Stimulated activated CD4-positive, alpha-beta T cell treated with anti-CD3 and anti-CD28 coated beads, Interleukin-1b, Interleukin-23, amount 100 ng/mL, for 48 hours (primary cell): ENCODE measurements around the gene CD24.
"Not testable (repeated sequence)": the region's sequence is repeated elsewhere in the genome, so short reads cannot be mapped to it uniquely, and the experiment has no call there.

ENCODE experiments used
- DNase-seq: peaks from one replicate; pipeline ENCODE4 v3.0.0-alpha.2; 2020

The CD24 gene, protein sequence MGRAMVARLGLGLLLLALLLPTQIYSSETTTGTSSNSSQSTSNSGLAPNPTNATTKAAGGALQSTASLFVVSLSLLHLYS

DNA sequence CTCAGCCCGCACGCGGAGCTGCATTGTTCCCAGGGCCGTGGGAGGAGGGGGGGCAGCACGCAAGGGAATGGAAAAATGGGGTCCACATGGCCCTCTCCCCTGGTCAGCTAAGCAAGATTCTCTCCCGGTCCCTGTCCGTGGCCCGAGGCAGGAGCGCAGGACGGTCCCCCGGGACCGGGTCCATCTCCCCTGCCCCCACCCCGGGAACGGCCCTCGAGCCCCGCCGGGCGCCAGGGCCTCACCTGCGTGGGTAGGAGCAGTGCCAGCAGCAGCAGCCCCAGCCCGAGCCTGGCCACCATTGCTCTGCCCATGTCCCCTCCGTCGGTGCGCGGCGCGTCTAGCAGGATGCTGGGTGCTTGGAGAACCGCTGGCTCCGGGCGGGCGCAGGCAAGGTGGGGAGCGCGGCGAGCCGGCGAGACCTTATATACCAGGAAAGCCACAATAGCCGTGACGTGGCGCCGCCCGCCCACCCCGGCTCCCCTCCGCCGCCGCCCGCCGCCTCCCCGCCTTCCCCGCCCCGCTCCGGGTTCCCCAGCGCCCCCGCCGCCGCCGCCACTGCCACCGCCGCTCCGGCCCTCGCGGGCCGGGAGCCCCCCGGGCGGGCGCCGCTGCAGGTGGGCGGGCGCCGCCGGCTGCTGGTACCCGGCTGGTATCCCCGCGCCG, at the start of gene CD24:
Gene CD24 (minus strand): TSS at position 394 of the 663 bp plus-strand sequence. CDS start 83 bp downstream, at position 311.
- no peak for DNase-seq

DNA sequence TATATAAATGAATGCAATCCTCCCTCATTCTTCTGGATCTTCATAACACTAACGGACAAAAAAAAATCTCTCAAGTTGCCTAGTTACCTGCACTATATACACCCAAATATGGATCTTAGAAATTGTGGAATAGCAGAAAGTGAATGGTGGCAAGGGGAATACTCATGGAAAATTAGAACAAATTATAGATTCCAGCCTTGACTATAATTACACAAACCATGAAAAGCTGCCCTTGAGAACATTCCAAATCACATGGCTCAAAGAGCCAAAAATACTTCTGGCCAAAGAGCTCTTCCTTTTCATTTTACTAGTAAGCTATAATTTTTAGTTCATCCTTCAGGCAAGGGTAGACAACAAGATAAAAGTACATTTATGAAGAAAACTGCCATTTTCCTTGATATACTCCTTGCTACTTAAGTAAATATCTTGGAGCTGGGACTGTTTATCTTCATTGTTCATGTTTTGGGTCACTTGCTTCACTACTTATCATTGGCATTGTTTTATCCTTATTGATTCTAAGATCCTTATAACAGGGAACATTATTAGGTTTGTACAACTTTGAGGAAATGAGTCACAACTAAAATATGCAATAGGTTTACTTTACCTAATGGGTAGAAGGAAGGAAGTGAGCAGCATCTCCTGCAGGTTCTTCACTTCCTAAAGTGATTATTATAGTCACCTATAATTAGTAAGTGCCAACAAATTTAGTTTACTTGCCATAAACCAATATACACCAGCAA, 47.1 kb upstream of the CD24 start:
- no peak for DNase-seq

DNA sequence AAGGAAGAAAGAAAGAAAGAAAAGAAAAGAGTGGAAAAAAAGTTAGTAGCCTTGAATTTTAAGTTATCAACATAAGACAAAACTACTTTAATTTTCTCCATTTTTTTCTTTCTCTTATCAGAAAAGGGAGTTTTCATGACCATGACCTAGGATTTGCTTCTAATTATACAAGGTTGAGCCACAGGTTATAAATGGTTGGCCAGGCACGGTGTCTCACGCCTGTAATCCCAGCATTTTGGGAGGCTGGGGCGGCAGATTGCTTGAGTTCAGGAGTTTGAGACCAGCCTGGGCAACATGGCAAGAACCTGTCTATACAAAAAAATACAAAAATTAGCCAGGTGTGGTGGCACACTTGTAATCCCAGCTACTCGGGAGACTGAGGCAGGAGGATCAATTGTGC, 45.7 kb upstream of the CD24 start:
- no peak for DNase-seq

DNA sequence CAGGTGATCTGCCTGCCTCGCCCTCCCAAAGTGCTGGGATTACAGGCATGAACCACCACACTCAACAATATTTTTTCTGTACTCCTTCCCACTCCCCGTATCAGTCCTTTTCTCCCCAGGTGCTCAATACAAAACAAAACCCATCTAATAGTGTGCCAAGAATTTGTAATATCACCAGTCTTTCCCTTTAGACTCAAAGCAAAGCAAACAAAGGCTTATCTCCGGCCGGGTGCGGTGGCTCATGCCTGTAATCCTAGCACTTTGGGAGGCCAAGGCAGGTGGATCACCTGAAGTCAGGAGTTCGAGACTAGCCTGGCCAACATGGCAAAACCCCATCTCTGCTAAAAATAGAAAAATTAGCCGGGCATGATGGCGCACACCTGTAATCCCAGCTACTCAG, 45.1 kb upstream of the CD24 start:
- DNase-seq, result not testable (repeated sequence)

DNA sequence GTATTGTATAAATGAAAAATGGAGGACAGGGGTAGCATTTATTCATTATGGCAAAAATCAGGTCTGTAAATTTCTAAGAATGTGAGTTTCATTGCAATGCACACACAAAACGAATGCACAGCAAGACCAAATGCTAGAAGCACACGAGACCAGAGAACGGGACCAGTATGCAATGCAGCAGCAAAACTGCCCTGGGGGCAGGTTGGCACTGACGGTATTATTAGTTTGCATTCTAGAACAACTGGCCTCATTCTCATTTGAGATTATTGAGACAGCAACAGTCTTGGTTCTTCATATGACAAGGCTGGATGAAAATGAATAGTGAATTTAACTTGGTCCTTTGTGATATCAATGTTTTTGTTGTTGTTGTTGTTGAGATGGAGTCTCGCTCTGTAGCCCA, 44.5 kb upstream of the CD24 start:
- DNase-seq, result no peak

DNA sequence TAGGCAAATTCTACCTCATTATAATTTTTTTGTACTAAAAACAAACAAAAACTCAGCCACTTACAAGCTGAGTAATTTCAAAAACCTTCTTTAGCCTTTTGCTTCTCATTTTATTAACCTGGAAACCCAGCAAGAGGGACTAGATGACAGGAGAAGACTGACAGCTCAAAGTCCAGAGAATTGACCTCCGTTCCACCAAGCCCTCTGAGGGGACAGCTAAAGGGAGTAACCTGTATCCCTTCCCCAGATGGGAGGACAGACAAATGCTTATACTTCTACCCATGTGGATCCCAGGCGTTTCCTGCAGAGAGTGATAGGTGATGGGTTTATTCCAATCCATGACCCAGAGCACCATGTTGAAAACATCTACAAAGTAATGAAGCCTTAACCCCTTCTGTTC, 35.0 kb upstream of the CD24 start:
- DNase-seq, result no peak

DNA sequence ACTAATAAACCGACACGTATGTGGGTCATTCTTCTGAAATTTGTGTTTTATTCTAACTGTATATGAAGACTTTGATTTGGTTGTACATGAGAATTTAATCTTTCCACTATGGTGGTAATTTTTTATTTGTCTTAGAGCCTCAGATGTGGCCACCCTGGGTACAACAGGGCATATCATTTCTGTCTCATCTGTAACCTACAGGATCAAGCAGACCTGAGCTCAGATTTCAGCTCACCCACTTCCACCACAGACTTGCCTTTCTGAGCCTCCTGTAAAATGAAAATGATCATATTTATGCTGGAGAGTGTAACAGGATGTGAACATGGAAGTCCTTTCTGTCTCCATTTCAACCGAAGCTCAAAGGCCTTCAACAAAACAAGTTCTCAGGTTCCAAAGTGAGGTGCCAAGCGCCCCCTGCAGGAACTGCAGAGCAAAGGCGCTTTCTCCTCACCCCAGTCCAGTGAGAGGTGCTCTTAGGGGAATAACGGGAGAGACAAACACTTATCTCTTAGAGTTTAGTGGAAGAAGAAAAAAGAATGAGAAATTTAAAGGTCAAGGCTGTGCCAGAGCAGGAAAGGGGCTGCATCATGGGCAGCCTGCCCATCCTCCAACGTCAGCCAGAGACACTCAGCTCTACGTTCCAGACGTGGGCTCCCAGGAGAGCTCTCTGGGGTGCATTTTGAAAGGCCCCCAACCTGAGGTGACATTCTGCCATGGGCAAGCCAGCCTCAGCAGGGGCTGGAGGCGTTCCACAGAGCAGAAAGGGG, 23.0 kb upstream of the CD24 start:
- DNase-seq, result peak; percentile 60

DNA sequence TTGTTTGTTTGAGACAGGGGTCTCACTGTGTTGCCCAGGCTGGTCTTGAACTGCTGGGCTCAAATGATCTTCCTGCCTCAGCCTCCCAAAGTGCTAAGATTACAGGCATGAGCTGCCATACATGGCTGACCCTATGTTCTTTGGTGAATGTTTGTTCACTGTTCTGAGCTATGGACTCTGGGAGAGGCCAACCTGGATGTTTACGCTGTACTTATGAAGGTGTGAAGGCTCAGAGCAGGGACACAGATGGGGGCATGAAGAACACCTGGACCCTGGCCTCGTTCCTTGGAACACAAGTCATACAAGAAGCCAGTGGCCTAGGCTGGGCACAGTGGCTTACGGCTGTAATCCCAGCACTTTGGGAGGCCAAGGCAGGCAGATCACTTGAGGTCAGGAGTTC, 21.1 kb upstream of the CD24 start:
- no peak for DNase-seq

DNA sequence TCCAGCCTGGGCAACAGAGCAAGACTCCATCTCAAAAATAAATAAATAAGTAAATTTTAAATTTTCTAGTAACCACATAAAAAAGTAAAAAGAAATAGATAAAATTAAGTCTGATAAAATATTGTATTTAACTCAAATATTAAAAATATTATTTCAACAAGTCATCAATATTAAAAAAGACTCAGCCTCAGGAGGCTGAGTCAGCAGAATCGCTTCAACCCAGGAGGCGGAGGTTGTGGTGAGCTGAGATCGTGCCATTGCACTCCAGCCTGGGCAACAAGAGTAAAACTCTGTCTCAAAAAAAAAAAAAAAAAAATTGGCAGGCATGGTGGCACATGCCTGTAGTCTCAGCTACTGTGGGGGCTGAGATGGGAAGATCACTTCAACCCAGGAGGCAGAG, 15.2 kb upstream of the CD24 start:
- DNase-seq, result not testable (repeated sequence)

DNA sequence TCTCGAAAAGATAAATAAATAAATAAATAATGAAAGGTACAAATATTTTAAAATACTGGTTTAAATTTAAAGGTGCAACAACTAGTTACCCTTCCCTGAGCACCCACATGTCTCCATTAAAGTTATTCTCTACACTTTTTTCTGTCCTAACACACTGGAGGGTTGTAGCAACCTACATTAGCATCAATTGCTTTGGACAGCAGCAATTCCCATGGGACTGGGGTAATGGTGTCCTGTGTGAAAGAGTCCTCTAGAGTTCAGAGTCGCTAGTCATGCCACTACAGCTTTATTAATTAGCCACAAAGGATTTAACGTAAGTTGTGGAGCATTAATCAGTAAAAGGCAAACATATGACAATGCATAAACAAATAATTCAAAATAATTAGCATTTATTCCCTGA, 14.1 kb upstream of the CD24 start:
- no peak for DNase-seq

DNA sequence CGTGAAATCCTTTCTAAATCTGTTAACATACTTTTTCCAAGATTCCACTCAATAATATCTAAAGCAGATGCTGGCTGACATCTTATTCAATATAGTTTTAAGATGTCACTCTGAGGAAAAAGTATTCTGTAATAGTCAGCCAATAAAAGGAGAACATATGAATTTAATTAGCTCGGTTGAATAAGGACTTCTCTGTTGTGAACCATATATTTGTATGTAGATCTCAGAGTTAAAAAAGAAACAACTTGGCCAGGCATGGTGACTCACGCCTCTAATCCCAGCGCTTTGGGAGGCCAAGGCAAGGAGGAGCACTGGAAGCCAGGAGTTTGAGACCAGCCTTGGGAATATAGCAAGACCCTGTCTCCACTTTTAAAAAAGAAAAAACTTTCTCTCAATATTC, 7.4 kb upstream of the CD24 start:
- no peak for DNase-seq

DNA sequence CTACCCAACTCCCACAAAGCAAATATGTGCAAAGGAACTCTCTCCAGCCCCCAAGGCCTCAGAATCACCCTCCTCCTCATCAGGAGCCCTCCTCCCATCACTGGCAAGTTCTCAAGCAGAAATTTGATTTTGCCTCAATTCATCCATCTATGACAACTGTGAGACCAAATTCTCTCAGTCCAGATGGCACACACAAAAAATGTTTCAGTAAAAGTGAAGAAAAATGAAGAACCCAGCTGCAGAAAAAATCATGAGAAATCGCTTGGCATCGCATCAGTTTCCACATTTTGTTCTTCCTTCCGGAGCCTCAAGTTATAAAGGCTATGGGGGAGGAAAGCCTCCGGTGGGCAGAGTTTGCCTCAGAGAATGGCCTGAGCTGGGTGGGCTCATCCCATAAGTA, 6.4 kb upstream of the CD24 start:
- no peak for DNase-seq

DNA sequence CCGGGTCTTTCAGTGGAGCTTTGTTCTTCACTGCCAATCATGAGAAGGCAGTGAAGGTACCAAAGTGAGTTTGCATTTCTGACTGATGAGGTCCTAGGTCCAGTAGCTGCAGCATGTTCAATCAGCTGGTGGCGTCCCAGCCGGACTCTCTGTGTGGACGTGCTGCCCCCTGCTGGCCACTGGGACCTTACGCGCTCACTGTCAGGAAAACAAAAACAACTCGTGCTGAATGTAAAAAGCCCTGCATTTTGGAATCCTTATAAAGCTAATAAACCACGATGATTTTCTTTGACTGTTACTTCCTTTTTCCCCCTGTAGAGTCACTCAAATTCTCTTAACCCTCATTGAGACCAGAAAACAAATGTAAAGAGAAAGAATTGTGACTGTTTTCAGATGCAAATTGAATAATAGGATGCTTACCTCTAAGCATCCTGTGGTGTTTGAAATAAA, 4.9 kb upstream of the CD24 start:
- DNase-seq, result peak; percentile 79

DNA sequence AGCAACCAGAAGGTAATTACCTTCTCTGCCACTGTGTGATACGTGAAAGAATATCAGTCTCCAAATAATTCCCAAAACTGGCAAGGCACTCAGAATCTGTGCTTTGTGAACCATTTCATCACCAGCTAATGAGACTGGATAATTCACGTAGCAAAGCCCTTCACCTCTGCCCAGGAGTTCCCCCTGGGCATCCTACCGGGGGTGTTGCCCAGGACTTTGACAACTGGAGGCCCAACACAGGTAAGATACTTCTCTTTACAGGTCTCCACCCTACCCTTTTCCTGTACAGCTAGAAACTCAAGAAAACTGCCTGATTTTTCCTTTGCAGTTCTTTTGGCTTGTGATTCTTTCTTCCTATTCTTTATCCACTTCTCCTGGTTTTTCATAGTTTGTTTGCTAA, 2.7 kb upstream of the CD24 start:
- DNase-seq, result no peak

DNA sequence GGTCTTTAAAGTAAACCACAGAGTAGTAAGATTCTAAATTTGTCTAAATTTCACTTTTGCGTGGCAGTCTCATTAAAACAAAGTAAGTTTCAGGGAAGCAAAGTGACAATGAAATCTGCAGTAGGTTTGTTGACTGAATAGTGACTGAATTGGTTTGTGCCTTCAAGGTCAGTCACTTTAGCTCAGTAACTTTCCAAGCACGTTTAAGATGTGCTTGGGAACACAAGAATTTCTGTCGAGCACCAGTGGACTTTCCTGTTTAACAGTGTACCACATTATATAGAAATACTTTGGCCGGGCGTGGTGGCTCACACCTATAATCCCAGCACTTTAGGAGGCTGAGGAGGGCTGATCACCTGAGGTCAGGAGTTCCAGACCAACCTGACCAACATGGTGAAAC, 1.7 kb upstream of the CD24 start:
- no peak for DNase-seq

DNA sequence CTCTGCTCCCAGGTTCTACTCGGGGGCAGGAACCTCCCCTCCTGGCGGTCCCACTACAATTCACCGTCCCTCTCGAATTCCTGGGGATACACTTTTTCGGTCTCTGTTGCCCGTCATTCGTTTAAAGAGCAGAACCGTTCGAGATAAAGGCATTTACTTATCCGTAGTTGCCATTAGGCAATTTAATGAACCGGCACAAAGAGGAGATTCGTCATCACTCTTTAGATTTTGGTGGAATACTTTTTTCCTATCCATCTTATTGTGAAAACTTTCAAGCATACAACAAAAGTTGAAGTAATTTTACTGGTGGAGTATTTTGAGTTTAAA, 1.2 kb upstream of the CD24 start:
- DNase-seq, result no peak

DNA sequence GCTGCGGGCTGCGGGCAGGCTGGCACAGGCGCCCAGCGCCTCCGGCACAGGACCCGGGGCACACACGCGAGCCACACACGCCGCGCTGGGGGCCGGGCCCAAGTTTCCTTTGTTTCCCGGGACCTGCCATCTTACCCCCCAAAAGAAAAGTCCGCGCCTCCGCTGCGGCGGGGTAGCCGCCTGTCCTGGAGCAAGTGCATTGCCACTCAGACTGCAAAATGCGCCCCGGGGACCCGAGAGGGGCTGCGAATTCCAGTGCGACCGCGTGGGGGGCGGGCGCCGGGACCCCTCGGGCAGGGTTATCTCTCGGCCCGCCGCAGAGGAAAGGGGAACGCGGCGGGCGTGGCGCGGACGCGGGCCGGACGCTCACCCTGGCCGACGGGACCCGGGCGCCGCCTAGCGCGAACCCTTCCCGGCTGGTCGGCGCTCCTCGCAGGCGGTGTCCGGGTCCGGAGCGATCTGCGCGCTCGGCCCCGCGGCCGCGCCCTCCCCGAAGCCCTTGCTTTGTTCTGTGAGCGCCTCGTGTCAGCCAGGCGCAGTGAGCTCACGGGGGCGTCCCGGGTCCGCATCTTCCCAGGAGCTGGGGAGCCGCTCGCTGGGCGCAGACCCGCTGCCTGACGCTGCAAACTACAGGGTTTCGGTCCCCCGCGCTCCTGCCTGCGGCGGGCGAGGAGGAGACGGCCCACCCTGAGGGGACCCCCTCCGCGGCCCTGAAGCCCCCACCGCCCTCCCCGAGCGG, 639 bp upstream of the CD24 start:
- DNase-seq, result no peak

DNA sequence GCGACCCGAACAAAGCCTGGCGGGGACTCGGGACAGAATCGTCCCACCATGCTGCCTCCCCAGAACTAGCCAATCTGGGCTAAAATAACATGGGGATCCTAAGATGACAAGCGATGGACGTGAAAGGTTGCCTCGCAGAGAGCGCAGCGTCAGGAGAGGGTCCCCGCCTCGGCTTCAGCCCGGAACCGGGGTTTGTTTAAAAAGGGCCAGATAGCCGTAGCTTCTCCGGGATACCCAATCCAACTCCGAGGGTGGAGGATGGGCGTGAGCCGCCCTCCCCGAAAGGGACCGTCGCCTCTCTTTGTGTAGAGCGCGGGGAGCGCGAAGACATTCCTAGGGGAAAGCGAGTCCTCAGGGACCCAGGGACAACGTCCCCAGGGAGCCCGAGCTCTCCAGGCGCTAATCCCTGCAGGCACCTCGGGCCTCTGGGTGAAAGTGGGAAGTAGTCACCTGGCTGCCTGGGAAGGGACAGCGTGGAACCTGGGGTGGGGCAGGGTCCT, 643 bp downstream of the CD24 start:
- DNase-seq, result no peak

DNA sequence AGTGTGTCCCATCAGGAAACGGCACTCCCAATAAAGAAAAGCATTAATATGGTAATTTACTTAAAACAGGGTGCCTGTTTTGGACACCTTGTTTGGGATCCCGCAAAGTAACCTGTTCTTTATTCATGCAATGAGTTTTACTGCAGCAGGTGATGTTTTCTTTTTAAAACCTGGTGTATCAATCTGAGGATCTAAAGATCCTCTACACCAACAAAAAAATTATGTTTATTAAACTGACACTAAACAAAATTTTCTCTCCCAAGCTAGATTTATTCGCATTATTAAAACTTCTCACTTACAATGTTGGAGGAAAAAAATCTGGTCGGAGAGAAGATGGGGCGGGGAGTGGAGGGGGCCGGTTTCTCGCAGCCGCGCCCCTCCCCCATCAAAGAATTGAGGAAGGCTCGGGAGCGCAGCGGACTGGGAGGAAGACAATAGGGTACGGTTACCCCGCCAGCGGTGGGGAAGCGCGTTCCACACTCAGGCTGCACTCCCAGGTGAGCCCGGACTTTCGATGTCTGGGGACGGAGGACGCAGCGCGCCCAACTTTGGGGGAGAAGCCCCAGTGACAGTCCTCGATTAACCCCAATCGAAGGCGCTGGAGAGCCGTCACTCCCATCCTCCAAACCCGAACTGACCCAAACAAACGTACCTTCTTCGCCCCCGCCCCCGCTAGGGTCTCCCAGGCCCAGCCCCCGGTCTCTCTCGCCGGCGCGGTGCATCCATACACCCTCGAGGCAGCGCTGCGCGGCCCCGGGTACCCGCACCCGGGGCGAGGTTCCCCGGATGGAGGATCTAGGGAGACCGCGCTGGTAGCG, 1.3 kb downstream of the CD24 start:
- no peak for DNase-seq

DNA sequence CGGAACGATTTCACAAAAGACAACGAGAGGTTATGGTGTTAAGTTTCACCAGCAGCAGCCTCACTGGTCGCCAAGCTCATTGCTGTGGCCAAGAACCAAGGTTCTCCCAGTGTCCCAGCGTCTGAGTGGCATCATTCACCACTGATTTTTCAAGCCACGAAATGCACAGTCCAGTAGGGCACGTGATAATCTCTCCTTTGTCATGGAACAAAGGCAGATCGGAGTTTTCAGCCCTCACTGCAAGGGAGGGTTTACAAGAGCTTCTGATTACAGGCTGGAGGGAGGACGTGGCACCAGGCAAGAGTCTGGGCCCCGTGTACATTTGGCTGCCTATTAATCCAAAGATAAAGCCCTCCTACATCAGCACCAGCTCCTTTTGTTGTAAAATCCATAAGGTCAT, 2.0 kb downstream of the CD24 start:
- no peak for DNase-seq

DNA sequence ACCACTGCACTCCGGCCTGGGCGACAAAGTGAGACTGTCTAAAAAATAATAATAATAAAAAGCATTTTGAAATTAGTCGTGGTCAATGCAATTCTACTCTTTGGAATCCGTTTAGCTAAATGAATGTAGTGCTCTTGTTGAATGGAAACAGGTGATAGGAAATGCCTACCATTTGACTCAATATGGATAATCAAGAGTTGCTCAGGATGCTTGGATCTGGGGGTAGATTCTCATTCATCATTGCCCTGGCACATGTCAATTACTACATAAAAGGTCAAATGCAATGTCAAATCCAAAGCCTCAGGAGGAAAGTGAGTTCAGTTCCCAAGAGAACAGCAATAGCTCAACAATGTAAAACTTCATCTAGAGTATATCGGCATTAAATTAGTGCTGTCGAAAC, 3.8 kb downstream of the CD24 start:
- not testable (repeated sequence) for DNase-seq

DNA sequence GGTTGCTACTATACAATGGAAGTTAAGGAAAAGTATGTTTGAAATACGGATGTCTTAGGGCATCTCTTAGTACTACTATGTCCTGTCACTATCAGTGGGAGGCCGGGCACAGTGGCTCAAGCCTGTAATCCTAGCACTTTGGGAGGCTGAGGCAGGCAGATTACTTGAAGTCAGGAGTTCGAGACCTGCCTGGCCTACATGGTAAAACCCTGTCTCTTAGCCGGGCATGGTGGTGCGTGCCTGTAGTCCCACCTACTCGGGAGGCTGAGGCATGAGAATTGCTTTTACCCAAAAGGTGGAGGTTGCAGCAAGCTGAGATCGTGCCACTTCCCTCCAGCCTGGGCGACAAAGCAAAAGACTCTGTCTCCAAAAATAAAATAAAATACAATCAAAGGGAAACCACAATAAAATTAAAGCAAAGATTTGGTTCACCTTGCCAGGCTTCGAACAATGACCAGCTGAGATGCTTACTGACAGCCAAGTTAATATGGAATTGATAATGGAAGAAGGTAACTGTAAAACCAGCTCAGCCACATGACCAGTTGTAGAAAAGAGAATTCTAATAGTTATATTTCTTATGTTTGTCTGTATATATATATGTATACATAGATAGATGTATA, 6.5 kb downstream of the CD24 start:
- DNase-seq, result no peak
